ENCODE results near the gene SETBP1. TPM values are rescaled to one million over a fixed set of nuclear protein-coding genes. Genes with fewer than 3 reads are reported as not detected.

Gene SETBP1
- total RNA-seq, 1 experiment from 2014 or later, result 0.05 TPM

DNA sequence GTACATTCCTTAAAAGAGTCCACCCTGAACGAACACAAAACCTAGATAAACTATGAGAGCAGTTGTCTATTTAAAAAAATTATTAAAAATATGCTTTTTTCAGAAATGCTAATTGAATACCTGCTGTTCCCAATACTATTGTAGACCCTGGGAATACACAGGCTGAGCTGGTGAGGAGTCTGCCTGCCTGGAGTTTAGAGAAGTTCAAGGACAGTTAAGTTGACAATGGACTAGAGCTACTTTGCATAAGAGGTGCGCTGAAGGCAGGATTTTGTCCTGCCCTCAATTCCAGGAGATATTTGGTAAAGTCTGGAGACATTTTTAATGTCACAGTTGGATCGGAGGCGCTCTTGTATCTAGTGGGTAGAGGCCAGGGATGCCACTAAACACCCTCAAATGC, 110.2 kb downstream of the SETBP1 start:
- H3K79me2 ChIP-seq (ENCODE audit: insufficient read depth, low read length), result no peaks in the 10 kb centered on the region
- H3K36me3 ChIP-seq (ENCODE audit: control insufficient read depth in 1 of 2, insufficient read depth in 2 of 2, low read length in 2 of 2), result no peaks in the 10 kb centered on the region
- ChIA-PET CTCF (no interaction called here), POLR2A (no interaction called here), RAD21 (ENCODE audit: low non-redundant PET in 1 of 2, low total read pairs in 2 of 2, uncharacterized antibody in 2 of 2, unreplicated experiment in 2 of 2) (no interaction called here)
- H3K4me1 ChIP-seq (ENCODE audit: control insufficient read depth in 1 of 2, insufficient read depth in 2 of 2, low read length in 2 of 2), result no peaks in the 10 kb centered on the region
- intact Hi-C loops (cut with micrococcal nuclease), result no loop called here
- no peak overlapping the region for H3K4me3 ChIP-seq (replicated peaks in 1 of 2; ENCODE audit: low read depth in 1 of 2, low read length in 2 of 2)
- DNase-seq (ENCODE audit: low read depth, low spot score) (no peak), ATAC-seq (no peak)
- H3K9ac ChIP-seq (ENCODE audit: low read length), result no peak overlapping the region
- peaks cover 6 to 14% of the 10 kb centered on the region in 2 experiments; a peak in 2 of 4 replicates for H3K9me3 ChIP-seq (ENCODE audit: control insufficient read depth in 1 of 2, insufficient read depth in 1 of 2, low read depth in 1 of 2, low read length in 2 of 2)
- no peak for TF ChIP-seq SP1 (IDR thresholded peaks at IDR 0.05; ENCODE audit: low read depth)
- no peak for TF ChIP-seq POLR2A (IDR thresholded peaks at IDR 0.05; ENCODE audit: borderline replicate concordance, extremely low read depth, insufficient read depth, insufficient read length)
- TF ChIP-seq, protein P1, sequence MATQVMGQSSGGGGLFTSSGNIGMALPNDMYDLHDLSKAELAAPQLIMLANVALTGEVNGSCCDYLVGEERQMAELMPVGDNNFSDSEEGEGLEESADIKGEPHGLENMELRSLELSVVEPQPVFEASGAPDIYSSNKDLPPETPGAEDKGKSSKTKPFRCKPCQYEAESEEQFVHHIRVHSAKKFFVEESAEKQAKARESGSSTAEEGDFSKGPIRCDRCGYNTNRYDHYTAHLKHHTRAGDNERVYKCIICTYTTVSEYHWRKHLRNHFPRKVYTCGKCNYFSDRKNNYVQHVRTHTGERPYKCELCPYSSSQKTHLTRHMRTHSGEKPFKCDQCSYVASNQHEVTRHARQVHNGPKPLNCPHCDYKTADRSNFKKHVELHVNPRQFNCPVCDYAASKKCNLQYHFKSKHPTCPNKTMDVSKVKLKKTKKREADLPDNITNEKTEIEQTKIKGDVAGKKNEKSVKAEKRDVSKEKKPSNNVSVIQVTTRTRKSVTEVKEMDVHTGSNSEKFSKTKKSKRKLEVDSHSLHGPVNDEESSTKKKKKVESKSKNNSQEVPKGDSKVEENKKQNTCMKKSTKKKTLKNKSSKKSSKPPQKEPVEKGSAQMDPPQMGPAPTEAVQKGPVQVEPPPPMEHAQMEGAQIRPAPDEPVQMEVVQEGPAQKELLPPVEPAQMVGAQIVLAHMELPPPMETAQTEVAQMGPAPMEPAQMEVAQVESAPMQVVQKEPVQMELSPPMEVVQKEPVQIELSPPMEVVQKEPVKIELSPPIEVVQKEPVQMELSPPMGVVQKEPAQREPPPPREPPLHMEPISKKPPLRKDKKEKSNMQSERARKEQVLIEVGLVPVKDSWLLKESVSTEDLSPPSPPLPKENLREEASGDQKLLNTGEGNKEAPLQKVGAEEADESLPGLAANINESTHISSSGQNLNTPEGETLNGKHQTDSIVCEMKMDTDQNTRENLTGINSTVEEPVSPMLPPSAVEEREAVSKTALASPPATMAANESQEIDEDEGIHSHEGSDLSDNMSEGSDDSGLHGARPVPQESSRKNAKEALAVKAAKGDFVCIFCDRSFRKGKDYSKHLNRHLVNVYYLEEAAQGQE (IDR thresholded peaks at IDR 0.05; ENCODE audit: low read depth), result no peak
- TF ChIP-seq SIN3A (IDR thresholded peaks at IDR 0.05; ENCODE audit: low read depth), result no peak
- TF ChIP-seq ELF1 (IDR thresholded peaks at IDR 0.05; ENCODE audit: borderline replicate concordance, low read depth), result no peak
- no peak for TF ChIP-seq SRF (IDR thresholded peaks at IDR 0.05; ENCODE audit: low read depth)
- no peak for TF ChIP-seq TCF7L2 (IDR thresholded peaks at IDR 0.05; ENCODE audit: borderline replicate concordance, extremely low read depth, insufficient read depth, insufficient read length)
- TF ChIP-seq, protein P2, sequence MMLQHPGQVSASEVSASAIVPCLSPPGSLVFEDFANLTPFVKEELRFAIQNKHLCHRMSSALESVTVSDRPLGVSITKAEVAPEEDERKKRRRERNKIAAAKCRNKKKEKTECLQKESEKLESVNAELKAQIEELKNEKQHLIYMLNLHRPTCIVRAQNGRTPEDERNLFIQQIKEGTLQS (IDR thresholded peaks at IDR 0.05), result no peak
- no peak for TF ChIP-seq ZFX (IDR thresholded peaks at IDR 0.05)
- H3K27ac ChIP-seq (ENCODE audit: low read depth, low read length), result no peak overlapping the region
- no TSS peak for BruUV-seq (replicated peaks)
- no peak overlapping the region for H3K4me2 ChIP-seq (ENCODE audit: low read length)
- H2AFZ ChIP-seq (ENCODE audit: low read depth, low read length, poor library complexity, severe bottlenecking), result no peak overlapping the region
- no peaks in the 10 kb centered on the region for H3K27me3 ChIP-seq (ENCODE audit: insufficient read depth, low read length)
- H3K9me2 ChIP-seq (ENCODE audit: insufficient read depth), result no peaks in the 10 kb centered on the region
- H4K20me1 ChIP-seq (ENCODE audit: insufficient read depth), result no peaks in the 10 kb centered on the region
